ENCODE data around the gene MAP2K7. TPM values are rescaled to one million over a fixed set of nuclear protein-coding genes. Genes with fewer than 3 reads are reported as not detected.

The MAP2K7 gene
- total RNA-seq, 1 donor: 14.8 TPM

DNA sequence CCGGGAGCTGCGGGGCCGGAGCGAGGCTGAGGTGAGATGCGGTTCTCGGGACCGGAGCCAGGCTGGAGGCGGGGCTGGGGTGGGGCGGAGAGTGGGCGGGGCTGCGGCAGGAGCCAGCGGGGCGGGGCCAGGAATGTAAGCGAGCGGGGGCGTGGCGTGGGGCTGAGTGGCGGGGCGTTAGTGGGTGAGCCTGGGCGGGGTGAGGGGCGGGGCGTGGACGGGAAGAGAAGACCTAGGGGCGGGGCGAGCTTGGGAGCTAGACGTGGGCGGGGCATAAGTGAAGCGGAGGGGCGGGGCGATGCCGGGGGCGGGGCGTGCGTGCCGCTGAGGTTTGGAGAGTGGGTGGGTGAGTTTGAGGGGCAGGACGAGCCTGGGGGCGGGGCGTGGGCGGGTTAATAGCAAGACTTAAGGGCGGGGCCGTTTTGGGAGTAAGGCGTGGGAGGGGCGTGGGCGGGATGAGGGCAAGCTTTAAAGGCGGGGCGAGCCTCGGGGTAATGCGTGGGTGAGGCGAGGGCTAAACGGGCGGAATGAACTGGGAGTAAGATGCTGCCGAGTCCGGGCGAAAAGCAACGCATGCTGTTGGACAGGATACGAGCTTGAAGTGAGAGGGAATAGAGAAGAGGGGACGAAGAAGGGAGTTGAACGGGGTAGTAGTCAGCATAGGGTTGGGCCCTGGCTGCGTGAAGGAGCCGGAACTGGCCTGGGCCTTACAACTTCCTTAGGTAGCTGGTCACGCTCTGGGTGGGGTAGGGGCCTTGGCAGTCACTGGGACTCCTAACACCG, 17.0 kb downstream of the MAP2K7 start:
- TF ChIP-seq, protein P1, sequence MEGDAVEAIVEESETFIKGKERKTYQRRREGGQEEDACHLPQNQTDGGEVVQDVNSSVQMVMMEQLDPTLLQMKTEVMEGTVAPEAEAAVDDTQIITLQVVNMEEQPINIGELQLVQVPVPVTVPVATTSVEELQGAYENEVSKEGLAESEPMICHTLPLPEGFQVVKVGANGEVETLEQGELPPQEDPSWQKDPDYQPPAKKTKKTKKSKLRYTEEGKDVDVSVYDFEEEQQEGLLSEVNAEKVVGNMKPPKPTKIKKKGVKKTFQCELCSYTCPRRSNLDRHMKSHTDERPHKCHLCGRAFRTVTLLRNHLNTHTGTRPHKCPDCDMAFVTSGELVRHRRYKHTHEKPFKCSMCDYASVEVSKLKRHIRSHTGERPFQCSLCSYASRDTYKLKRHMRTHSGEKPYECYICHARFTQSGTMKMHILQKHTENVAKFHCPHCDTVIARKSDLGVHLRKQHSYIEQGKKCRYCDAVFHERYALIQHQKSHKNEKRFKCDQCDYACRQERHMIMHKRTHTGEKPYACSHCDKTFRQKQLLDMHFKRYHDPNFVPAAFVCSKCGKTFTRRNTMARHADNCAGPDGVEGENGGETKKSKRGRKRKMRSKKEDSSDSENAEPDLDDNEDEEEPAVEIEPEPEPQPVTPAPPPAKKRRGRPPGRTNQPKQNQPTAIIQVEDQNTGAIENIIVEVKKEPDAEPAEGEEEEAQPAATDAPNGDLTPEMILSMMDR (IDR thresholded peaks at IDR 0.05; ENCODE audit: extremely low read depth, low read depth, low read length): no peak
- peaks cover 17% of the 10 kb centered on the region for H3K79me2 ChIP-seq (ENCODE audit: insufficient read depth, low read length)
- H3K27ac ChIP-seq (ENCODE audit: low read depth, low read length): peak overlapping the region; percentile 91
- peaks cover 21% of the 10 kb centered on the region for H3K4me1 ChIP-seq (ENCODE audit: insufficient read depth, low read length)
- peaks cover 14% of the 10 kb centered on the region for H3K36me3 ChIP-seq (ENCODE audit: insufficient read depth, low read length)
- peak; percentile 100 for DNase-seq (ENCODE audit: insufficient read length, low spot score, missing footprints)
- peaks cover 20% of the 10 kb centered on the region for H3K27me3 ChIP-seq (ENCODE audit: insufficient read depth, low read length)
- no peaks in the 10 kb centered on the region for H3K9me3 ChIP-seq (ENCODE audit: low read depth, low read length)
- peak overlapping the region; percentile 85 for H2AFZ ChIP-seq (ENCODE audit: low read length)
- H3K4me3 ChIP-seq (ENCODE audit: insufficient read depth, low read length): peak overlapping the region; percentile 80
- H3K4me2 ChIP-seq (ENCODE audit: insufficient read depth, low read length): peak overlapping the region; percentile 91
- peaks cover 9% of the 10 kb centered on the region for H4K20me1 ChIP-seq (ENCODE audit: insufficient read depth, low read length)

DNA sequence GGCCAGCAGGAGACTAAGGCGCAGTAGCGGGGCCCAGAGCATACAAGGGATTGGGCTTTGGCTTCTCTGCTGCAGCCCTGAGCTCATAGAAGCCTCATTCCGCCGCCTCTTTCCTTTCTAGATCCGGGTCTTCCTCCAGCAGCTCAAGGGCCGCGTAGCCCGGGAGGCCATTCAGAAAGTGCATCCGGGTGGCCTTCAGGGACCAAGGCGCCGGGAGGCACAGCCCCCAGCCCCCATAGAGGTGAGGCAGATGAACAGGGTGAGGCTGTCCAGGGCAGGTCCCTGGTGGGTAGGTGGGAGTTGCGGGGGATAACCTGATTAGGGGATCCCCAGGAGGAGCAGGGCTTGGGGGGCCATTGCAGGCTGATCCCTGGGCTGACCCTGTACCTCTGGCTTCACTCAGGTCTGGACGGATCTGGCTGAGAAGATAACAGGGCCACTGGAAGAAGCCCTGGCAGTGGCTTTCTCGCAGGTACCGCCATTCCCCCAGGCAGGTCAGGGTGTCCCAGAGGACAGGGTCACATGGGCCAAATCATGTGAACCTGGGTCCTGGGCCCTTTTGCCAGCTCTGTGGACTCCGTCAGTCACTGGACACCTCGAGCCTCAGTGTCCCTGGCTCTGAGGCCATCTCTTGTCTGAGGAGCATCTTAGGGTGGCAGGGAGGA, 17.8 kb downstream of the MAP2K7 start:
- Histone ChIP-seq H3K9me3 (ENCODE audit: low read depth, low read length) (no peaks in the 10 kb centered on the region), H3K4me3 (ENCODE audit: insufficient read depth, low read length) (peak overlapping the region; percentile 72), H3K27ac (ENCODE audit: low read depth, low read length) (peak overlapping the region; percentile 91), H3K4me1 (ENCODE audit: insufficient read depth, low read length) (peaks cover 22% of the 10 kb centered on the region), H4K20me1 (ENCODE audit: insufficient read depth, low read length) (peaks cover 9% of the 10 kb centered on the region), H3K4me2 (ENCODE audit: insufficient read depth, low read length) (peak overlapping the region; percentile 91), H3K36me3 (ENCODE audit: insufficient read depth, low read length) (peaks cover 14% of the 10 kb centered on the region), H3K27me3 (ENCODE audit: insufficient read depth, low read length) (peaks cover 16% of the 10 kb centered on the region), H2AFZ (ENCODE audit: low read length) (peak overlapping the region; percentile 85), H3K79me2 (ENCODE audit: insufficient read depth, low read length) (peaks cover 17% of the 10 kb centered on the region)
- TF ChIP-seq, protein P1 (IDR thresholded peaks at IDR 0.05; ENCODE audit: extremely low read depth, low read depth, low read length): no peak
- peak; percentile 63 for DNase-seq (ENCODE audit: insufficient read length, low spot score, missing footprints)

DNA sequence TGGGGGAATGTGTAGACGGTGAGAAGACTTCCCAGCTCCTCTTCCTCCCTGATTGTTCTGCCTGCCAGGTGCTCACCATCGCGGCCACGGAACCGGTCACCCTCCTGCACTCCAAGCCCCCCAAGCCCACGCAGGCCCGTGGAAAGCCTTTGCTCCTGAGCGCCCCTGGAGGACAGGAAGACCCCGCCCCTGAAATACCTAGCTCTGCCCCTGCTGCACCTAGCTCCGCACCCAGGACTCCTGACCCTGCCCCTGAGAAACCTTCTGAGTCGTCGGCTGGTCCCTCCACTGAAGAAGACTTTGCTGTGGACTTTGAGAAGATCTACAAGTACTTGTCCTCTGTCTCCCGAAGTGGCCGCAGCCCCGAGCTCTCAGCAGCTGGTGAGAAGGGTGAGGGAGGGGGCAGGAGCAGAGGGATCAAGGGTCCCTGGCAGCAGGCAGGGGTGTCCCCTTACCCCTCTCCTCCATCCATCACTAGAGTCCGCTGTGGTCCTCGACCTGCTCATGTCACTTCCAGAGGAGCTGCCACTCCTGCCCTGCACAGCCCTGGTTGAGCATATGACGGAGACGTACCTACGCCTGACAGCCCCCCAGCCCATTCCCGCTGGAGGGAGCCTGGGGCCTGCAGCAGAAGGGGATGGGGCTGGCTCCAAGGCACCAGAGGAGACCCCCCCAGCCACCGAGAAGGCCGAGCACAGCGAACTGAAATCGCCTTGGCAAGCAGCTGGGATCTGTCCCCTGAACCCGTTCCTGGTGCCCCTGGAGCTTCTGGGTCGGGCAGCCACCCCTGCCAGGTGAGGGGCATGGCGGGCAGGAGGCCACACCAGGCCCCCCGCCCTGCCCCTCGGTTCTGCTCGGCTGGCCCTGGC, 18.5 kb downstream of the MAP2K7 start:
- peaks cover 9% of the 10 kb centered on the region for H4K20me1 ChIP-seq (ENCODE audit: insufficient read depth, low read length)
- H3K27ac ChIP-seq (ENCODE audit: low read depth, low read length): peak overlapping the region; percentile 91
- peaks cover 12% of the 10 kb centered on the region for H3K27me3 ChIP-seq (ENCODE audit: insufficient read depth, low read length)
- peaks cover 23% of the 10 kb centered on the region for H3K4me1 ChIP-seq (ENCODE audit: insufficient read depth, low read length)
- no peak overlapping the region for H2AFZ ChIP-seq (ENCODE audit: low read length)
- peak overlapping the region; percentile 72 for H3K4me3 ChIP-seq (ENCODE audit: insufficient read depth, low read length)
- DNase-seq (ENCODE audit: insufficient read length, low spot score, missing footprints): peak; percentile 52
- H3K9me3 ChIP-seq (ENCODE audit: low read depth, low read length): no peaks in the 10 kb centered on the region
- TF ChIP-seq, protein P1 (IDR thresholded peaks at IDR 0.05; ENCODE audit: extremely low read depth, low read depth, low read length): no peak
- peaks cover 17% of the 10 kb centered on the region for H3K79me2 ChIP-seq (ENCODE audit: insufficient read depth, low read length)
- H3K4me2 ChIP-seq (ENCODE audit: insufficient read depth, low read length): peak overlapping the region; percentile 91
- H3K36me3 ChIP-seq (ENCODE audit: insufficient read depth, low read length): peaks cover 14% of the 10 kb centered on the region

Data from osteoblast (primary cell).